Endothelial cell (in vitro differentiated cells): ENCODE results near the gene ALDH1A2. TPM values are rescaled to one million over a fixed set of nuclear protein-coding genes. Genes with fewer than 3 reads are reported as not detected.
"Not testable (repeated sequence)": the region's sequence is repeated elsewhere in the genome, so short reads cannot be mapped to it uniquely, and the experiment has no call there.

Source experiments
- DNase-seq: peaks from one replicate; pipeline ENCODE4 v3.0.0; 2021; ENCODE audit warnings: low spot score
- H3K27ac Mint-ChIP-seq: one replicate; pipeline ENCODE4 v1.8.0; 2021; ENCODE audit warnings: mixed read lengths, inconsistent platforms; ENCODE audit not compliant: unreplicated experiment
- H3K27me3 Mint-ChIP-seq: one replicate; pipeline ENCODE4 v1.8.0; 2021; ENCODE audit warnings: mild to moderate bottlenecking, moderate library complexity, mixed read lengths, inconsistent platforms; ENCODE audit not compliant: unreplicated experiment
- H3K36me3 Mint-ChIP-seq: one replicate; pipeline ENCODE4 v1.8.0; 2021; ENCODE audit warnings: mild to moderate bottlenecking, low read depth, mixed read lengths, inconsistent platforms; ENCODE audit not compliant: unreplicated experiment
- H3K4me1 Mint-ChIP-seq: one replicate; pipeline ENCODE4 v1.8.0; 2021; ENCODE audit warnings: mild to moderate bottlenecking, mixed read lengths, inconsistent platforms; ENCODE audit not compliant: unreplicated experiment
- H3K4me3 Mint-ChIP-seq: one replicate; pipeline ENCODE4 v1.8.0; 2021; ENCODE audit warnings: mild to moderate bottlenecking, mixed read lengths, inconsistent platforms; ENCODE audit not compliant: unreplicated experiment
- H3K9me3 Mint-ChIP-seq: one replicate; pipeline ENCODE4 v1.8.0; 2021; ENCODE audit warnings: mixed read lengths, inconsistent platforms; ENCODE audit not compliant: unreplicated experiment
- total RNA-seq: library from RNA; stranded (reverse); fragmentation: NEBNext Ultra II Directional; extraction: Animal tissue kit (Norgen Biotek cat#: 25700); gene quantifications from one replicate; pipeline ENCODE4 v1.2.1, GENCODE V29; 2021; ENCODE audit not compliant: unreplicated experiment
- TF ChIP-seq, protein P1 (sequence below): fragments of 200-600 bp; sonication (generic); IDR thresholded peaks from one replicate; pipeline ENCODE4 v1.5.0; 2021; ENCODE audit warnings: antibody characterized with exemption; ENCODE audit not compliant: unreplicated experiment

The ALDH1A2 gene
- total RNA-seq, 1 donor from 2014 or later: 2.6 TPM

DNA sequence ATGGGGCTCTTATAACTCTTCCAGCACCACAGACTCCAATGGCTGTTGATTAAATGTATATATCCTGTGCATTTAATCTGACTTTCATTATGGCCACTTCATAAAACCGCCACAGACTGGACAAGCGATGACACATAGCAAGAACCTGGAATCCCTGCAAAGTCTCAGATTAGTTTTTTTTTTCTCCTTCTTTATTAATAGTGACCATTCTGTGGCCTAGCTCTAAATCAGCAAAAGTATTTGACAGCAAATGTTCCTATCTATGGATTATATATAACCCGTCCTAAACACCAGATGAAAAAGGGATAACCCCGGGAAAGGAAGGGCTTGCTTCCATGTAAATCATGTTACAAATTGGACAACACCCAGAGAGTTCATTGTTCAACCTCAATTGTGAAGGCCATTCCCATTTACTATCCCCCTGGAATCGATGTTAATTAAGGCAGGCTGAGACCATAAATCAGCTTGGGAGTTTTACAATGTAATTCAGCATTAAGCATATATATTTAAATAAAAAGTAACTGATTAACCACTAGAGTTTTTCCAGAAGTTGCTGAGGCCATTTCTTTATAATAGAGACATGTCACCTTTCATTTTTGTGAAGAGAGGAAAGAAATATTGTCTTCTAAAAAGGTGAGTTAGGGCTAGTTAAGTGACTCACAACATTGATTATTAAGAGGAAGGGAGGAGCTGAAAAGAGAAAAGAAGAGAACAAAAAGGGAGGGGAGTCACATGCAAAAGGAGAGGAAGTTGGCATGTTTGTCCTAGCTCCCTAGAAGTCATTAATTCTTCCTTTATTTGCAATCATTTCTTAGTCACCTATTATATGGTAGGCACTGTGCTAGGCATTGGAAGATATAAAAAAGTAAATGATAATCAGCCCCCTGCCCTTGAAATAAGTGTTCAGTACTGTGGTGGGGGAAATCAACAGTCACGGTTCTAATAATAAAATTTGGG lies 26.2 kb downstream of the ALDH1A2 start:
- TF ChIP-seq, protein P1, sequence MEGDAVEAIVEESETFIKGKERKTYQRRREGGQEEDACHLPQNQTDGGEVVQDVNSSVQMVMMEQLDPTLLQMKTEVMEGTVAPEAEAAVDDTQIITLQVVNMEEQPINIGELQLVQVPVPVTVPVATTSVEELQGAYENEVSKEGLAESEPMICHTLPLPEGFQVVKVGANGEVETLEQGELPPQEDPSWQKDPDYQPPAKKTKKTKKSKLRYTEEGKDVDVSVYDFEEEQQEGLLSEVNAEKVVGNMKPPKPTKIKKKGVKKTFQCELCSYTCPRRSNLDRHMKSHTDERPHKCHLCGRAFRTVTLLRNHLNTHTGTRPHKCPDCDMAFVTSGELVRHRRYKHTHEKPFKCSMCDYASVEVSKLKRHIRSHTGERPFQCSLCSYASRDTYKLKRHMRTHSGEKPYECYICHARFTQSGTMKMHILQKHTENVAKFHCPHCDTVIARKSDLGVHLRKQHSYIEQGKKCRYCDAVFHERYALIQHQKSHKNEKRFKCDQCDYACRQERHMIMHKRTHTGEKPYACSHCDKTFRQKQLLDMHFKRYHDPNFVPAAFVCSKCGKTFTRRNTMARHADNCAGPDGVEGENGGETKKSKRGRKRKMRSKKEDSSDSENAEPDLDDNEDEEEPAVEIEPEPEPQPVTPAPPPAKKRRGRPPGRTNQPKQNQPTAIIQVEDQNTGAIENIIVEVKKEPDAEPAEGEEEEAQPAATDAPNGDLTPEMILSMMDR: no peak
- H3K27ac Mint-ChIP-seq: peak overlapping the region; percentile 40
- H3K36me3 Mint-ChIP-seq: no peaks in the 10 kb centered on the region
- no peak overlapping the region for H3K4me3 Mint-ChIP-seq
- peaks cover 38% of the 10 kb centered on the region for H3K4me1 Mint-ChIP-seq
- no peaks in the 10 kb centered on the region for H3K27me3 Mint-ChIP-seq
- DNase-seq: no peak
- H3K9me3 Mint-ChIP-seq: no peaks in the 10 kb centered on the region

DNA sequence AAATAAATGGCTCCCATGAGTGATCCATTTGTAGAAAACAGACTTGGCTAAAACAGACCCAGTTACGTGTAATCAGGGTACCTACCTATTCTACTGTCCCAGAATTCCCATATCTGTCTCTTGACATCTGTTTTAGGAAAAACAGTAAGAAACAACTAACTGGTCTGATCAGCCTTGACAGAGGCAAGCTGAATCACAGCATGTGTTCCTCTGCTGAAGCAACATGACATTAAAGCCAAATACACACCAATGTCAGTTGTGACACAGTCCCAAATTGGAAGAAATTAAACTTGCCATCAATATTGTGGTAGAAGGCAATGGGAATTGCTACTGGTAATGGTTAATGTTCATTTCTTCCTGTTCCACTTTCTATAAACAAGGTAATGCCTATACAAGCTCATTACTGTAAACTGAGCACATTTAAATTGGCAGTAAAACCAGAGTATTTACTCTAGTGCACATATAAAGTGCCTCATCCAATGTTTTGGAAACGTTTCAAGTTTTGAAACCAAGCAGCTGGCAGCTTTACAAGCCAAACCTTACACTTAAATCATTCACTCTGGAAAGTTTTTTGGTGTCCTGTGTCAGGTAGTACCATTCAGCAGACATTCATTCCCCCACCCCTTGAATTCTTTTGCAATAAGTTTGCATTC lies 27.0 kb downstream of the ALDH1A2 start:
- no peak for DNase-seq
- no peak overlapping the region for H3K4me3 Mint-ChIP-seq
- peak overlapping the region; percentile 90 for H3K27ac Mint-ChIP-seq
- no peaks in the 10 kb centered on the region for H3K36me3 Mint-ChIP-seq
- TF ChIP-seq, protein P1: no peak
- H3K9me3 Mint-ChIP-seq: no peaks in the 10 kb centered on the region
- H3K4me1 Mint-ChIP-seq: peaks cover 38% of the 10 kb centered on the region
- H3K27me3 Mint-ChIP-seq: no peaks in the 10 kb centered on the region

DNA sequence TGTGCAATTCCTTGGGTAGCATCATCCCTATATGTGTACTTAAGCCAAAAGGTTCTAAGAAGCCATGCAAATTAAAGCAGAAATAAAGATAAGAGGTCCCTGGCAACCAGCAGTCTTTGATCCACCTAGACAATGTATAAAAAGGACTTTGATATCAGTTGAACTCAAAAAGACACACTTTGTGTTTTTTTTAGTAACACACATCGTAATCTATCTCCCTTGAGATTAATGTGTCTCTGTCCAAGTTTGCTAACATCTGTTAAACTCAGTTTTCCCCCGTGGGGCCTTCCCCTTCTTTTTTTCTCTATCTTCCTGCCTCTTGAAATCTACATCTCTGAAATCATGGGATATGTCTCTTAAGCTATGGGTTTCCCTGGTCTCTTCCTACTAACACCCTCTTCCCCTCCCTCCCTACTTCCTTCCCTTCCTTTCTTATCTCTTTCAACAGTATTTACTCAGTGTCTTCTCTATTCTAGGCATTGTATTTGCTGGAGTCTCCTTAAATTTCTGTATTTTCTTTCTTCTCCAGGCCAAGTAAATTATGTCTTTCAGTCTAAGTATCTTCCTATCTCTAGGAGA lies 27.7 kb downstream of the ALDH1A2 start:
- H3K36me3 Mint-ChIP-seq: no peaks in the 10 kb centered on the region
- peak overlapping the region; percentile 90 for H3K27ac Mint-ChIP-seq
- H3K9me3 Mint-ChIP-seq: no peaks in the 10 kb centered on the region
- DNase-seq: no peak
- TF ChIP-seq, protein P1: no peak
- no peak overlapping the region for H3K4me3 Mint-ChIP-seq
- H3K27me3 Mint-ChIP-seq: no peaks in the 10 kb centered on the region
- peaks cover 38% of the 10 kb centered on the region for H3K4me1 Mint-ChIP-seq

DNA sequence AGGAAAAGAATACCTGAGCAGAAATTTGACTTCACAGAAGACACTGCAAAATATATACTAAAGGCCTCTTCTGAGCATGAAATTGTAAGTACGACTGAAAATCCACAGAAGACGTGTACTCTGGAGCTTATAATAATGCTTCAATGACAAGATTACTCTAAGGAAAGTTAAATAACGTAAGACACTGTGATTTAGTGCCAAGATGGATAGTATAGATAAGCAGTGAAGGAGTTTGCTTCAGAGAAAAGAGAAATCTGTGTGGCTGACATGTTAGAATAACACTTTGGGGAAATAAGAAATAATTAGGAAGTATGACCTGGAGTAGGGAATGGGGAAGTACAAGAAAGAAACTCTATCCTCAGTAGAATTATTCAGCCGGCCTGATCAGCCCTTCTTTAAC lies 28.9 kb downstream of the ALDH1A2 start:
- Mint-ChIP-seq H3K4me3 (no peak overlapping the region), H3K9me3 (no peaks in the 10 kb centered on the region), H3K27ac (peak overlapping the region; percentile 91), H3K4me1 (peaks cover 38% of the 10 kb centered on the region), H3K27me3 (no peaks in the 10 kb centered on the region), H3K36me3 (no peaks in the 10 kb centered on the region)
- no peak for DNase-seq
- TF ChIP-seq, protein P1: no peak

DNA sequence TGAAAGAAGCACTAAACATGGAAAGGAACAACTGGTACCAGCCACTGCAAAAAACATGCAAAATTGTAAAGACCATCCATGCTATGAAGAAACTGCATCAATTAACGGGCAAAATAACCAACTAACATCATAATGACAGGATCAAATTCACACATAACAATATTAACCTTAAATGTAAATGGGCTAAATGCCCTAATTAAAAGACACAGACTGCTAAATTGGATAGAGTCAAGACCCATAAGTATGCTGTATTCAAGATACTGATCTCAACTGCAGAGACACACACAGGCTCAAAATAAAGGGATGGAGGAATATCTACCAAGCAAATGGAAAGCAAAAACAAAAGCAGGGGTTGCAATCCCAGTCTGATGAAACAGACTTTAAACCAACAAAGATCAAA lies 37.1 kb downstream of the ALDH1A2 start:
- not testable (repeated sequence) for H3K4me3 Mint-ChIP-seq, H3K27ac Mint-ChIP-seq, H3K4me1 Mint-ChIP-seq, DNase-seq, H3K27me3 Mint-ChIP-seq
- Mint-ChIP-seq H3K9me3 (peaks cover 13% of the 10 kb centered on the region), H3K36me3 (peaks cover 12% of the 10 kb centered on the region)
